Type B pancreatic cell (in vitro differentiated cells): Measurements from ENCODE around the gene NCAN. TPM values are rescaled to one million over a fixed set of nuclear protein-coding genes. Genes with fewer than 3 reads are reported as not detected.

ENCODE experiments used
- DNase-seq: peaks from one replicate; pipeline ENCODE4 v3.0.0; 2021; ENCODE audit warnings: mixed read lengths; ENCODE audit not compliant: unreplicated experiment; ENCODE audit errors: extremely low spot score
- H3K27ac Mint-ChIP-seq: 2 replicates; pipeline ENCODE4 v1.8.0; 2021; ENCODE audit warnings: mild to moderate bottlenecking, mixed read lengths
- H3K27me3 Mint-ChIP-seq: 2 replicates; pipeline ENCODE4 v1.8.0; 2021; ENCODE audit warnings: mixed read lengths
- H3K36me3 Mint-ChIP-seq: 2 replicates; pipeline ENCODE4 v1.8.0; 2021; ENCODE audit warnings: mixed read lengths
- H3K4me1 Mint-ChIP-seq: one replicate; pipeline ENCODE4 v1.8.0; 2021; ENCODE audit warnings: mixed read lengths; ENCODE audit not compliant: unreplicated experiment
- H3K4me3 Mint-ChIP-seq: 2 replicates; pipeline ENCODE4 v1.8.0; 2021; ENCODE audit warnings: mild to moderate bottlenecking, mixed read lengths
- H3K9me3 Mint-ChIP-seq: 2 replicates; pipeline ENCODE4 v1.8.0; 2021; ENCODE audit warnings: mixed read lengths
- CTCF ChIP-seq: fragments of 200-600 bp; sonication (generic); conservative IDR thresholded peaks from 2 replicates; pipeline ENCODE4 v1.5.0; 2021; ENCODE audit warnings: antibody characterized with exemption, mild to moderate bottlenecking
- total RNA-seq: library from RNA; stranded (reverse); gene quantifications from 2 replicates; pipeline ENCODE4 v1.2.1, GENCODE V29; 2021; ENCODE audit warnings: low replicate concordance

NCAN gene
- total RNA-seq, 1 donor from 2014 or later = 0.80 TPM

GRCh38 chr19:19179548-19180441 lies 32.0 kb upstream of the NCAN start:
- Mint-ChIP-seq H3K27me3 (no peaks in the 10 kb centered on the region), H3K4me3 (no peak overlapping the region), H3K9me3 (no peaks in the 10 kb centered on the region), H3K36me3 (peaks cover 9% of the 10 kb centered on the region), H3K27ac (no peak overlapping the region), H3K4me1 (no peaks in the 10 kb centered on the region)
- DNase-seq = no peak
- TF ChIP-seq CTCF = no peak

- H3K36me3 Mint-ChIP-seq = peaks cover 15% of the 10 kb centered on the region
- no peak for DNase-seq
- H3K4me1 Mint-ChIP-seq = no peaks in the 10 kb centered on the region
- H3K4me3 Mint-ChIP-seq = no peak overlapping the region
- H3K9me3 Mint-ChIP-seq = no peaks in the 10 kb centered on the region
- no peaks in the 10 kb centered on the region for H3K27me3 Mint-ChIP-seq
- no peak overlapping the region for H3K27ac Mint-ChIP-seq
- TF ChIP-seq CTCF = no peak
Observed at GRCh38 chr19:19181488-19181998, 30.2 kb upstream of the NCAN start.

- Mint-ChIP-seq H3K27me3 (no peaks in the 10 kb centered on the region), H3K4me1 (peaks cover 6% of the 10 kb centered on the region), H3K9me3 (no peaks in the 10 kb centered on the region), H3K27ac (peak overlapping the region; percentile 34), H3K4me3 (peak overlapping the region; percentile 31), H3K36me3 (peaks cover 22% of the 10 kb centered on the region)
- no peak for DNase-seq
- peak; percentile 81 for TF ChIP-seq CTCF
Observed at GRCh38 chr19:19185853-19186740, 25.7 kb upstream of the NCAN start.

GRCh38 chr19:19186742-19187141 lies 25.0 kb upstream of the NCAN start:
- TF ChIP-seq CTCF = no peak
- Mint-ChIP-seq H3K36me3 (peaks cover 17% of the 10 kb centered on the region), H3K9me3 (no peaks in the 10 kb centered on the region), H3K4me3 (peak overlapping the region; percentile 31), H3K4me1 (peaks cover 6% of the 10 kb centered on the region), H3K27ac (peak overlapping the region; percentile 34), H3K27me3 (no peaks in the 10 kb centered on the region)
- no peak for DNase-seq

- Mint-ChIP-seq H3K4me3 (peak overlapping the region; percentile 98), H3K27ac (peak overlapping the region; percentile 99), H3K27me3 (no peaks in the 10 kb centered on the region), H3K4me1 (peaks cover 10% of the 10 kb centered on the region), H3K36me3 (peaks cover 5% of the 10 kb centered on the region), H3K9me3 (no peaks in the 10 kb centered on the region)
- no peak for DNase-seq
- TF ChIP-seq CTCF = no peak
Observed at GRCh38 chr19:19191768-19192077, 20.0 kb upstream of the NCAN start.
